Activated CD4-positive, alpha-beta T cell treated with anti-CD3 and anti-CD28 coated beads, Interleukin-2, amount 50 U/mL, for 16 hours (primary cell): ENCODE data around the gene CA5A.
"Not testable (repeated sequence)": the region's sequence is repeated elsewhere in the genome, so short reads cannot be mapped to it uniquely, and the experiment has no call there.

Experiments used
- DNase-seq: peaks from one replicate; pipeline ENCODE4 v3.0.0-alpha.2; 2020

The CA5A gene

DNA sequence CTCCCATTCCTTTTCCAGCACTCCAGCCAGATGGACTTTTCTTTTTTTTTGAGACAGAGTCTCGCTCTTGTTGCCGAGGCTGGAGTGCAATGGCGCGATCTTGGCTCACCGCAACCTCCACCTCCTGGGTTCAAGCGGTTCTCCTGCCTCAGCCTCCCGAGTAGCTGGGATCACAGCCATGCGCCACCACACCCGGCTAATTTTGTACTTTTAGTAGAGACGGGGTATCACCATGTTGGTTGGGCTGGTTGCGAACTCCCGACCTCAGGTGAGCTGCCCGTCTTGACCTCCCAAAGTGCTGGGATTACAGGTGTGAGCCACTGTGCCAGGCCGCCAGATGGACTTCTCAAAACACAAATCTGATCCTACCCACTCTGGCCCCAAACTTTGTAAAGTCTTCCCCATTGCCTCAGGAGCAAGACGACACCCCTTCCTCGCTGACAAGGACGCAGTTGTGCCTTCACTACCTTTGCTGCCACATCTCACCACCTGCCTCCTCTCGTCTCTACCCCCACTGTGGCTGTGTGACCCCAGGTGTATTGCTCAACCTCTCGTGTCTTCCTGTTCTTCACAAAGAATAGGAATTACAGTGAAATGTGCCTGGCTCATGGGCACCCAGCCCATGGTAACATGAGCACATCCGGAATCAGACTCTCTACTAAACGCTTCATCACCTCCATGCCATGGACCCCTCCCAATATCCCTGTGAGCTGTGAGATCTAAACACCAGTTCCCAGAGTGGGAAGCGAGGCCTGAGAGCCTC is 11.2 kb upstream of the CA5A start:
- DNase-seq: no peak

DNA sequence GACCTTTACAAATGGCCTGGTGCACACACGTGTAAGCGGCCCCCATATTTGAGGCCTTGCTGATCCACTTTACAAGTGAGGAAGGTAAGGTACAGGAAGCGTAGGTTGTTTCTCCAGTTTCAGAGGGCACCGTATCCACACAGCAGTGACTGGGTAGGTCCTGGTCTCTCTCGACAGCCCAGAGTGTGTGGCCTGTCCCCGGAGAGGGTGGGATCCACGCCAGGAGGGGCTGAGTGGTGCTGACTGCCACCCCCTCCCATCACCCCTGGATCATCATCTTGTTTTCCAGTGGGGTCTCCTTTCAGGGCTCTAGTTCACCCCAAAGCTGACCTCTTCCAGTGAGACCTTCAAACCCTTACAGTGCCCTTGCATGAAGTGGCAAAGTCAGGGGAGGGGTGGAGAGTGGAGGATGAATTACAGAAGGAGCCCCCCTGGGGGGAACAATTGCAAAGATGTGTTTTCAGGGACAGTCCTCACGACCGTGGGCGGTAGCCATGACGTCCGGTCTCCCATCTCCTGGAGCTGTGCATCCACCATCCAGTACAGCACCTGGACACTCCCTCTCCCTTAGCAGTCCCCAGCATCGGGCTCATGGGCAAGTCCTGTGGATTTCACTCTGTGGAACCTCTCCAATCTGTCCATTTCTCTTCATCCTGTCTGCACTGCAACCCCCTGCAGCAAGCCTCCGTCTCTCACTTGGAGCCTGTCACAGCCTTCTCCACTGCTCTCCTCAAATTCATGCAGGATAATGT is 10.4 kb upstream of the CA5A start:
- no peak for DNase-seq

DNA sequence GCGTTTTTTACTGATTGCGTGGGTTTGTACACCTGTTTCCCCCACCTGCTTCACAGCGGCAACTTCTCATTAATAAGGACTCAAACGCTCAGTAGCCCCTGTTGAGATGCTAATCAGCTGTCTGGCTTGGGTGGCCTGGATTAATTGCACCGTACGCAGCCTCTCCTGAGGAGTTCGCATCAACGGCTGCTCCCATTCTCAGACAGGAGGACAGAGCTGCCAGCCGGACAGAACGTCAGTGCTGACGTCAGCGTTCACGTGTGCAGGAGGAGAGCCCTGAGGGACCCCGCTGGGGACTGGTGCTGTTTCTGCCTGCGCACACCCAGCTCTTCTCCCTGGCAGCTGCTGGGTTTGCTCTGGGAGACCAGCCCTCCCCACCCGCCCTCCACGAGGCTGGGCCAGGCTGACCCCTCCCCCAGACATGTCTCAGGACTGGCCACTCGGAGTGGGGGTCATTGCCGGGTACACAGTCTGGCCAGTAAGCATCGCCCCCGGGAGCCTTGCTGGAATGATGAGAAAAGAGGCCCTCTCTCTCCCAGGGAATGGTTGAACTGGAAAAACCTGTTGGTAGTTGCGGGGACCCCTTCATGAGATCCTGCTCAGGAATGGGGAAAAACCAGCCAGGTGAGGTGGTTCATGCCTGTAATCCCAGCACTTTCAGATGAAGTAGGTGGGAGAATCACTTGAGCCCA is 9.2 kb upstream of the CA5A start:
- DNase-seq: no peak

DNA sequence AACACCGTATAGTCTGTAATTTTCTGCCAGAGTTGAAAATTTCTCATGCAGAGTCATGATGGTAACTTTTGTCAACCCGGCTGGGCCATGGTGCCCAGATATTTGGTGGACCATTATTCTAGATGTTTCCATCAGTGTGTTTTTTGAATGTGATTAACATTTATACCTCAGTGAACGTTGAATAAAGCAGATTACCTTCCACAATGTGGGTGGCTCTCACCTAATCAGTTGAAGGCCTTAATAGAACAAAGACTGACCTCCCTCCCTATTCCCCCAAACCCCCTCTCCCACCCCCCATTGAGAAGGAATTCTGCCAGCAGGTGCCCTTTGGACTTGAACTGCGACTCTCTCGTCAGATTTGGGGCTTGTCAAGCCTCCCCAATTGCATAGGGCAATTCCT is 6.4 kb upstream of the CA5A start:
- no peak for DNase-seq

DNA sequence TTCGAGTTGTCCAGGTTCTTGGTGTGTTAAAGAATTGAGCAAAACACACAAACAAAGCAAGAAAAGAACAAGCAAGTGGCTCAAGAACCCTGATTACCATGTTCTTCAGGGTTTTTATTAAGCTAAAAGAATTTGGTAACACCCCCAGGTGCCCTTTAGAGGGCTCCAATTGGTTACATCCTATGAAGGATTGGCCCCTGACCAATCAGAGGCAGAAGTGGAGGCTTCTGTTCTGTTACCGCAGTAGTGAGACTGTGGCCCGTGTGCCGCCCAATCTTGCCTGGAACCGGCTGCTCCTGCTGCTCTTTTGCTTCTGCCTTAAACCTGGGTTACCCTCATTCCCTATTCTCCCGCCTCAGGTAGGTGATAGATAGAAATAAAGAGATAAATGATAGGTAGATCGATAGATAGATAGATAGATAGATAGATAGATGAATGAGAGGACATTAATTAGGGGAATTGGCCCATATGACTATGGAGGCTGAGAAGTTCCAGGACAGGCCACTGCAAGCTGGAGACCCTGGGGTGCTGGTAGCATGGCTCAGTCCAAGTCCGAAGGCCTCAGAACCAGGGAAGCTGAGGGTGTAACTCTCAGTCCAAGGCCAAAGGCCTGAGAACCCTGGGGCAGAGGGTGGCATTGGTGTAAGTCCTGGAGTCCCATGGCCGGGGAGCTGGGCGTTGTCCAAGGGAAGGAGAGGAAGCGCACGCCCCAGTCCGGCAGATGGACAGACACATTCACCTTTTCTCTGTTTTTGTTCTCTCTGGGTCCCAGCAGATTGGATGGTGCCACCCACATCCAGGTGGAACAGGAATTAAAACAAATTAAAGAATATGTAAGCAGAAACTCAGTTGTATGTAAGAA is 3.5 kb upstream of the CA5A start:
- no peak for DNase-seq

DNA sequence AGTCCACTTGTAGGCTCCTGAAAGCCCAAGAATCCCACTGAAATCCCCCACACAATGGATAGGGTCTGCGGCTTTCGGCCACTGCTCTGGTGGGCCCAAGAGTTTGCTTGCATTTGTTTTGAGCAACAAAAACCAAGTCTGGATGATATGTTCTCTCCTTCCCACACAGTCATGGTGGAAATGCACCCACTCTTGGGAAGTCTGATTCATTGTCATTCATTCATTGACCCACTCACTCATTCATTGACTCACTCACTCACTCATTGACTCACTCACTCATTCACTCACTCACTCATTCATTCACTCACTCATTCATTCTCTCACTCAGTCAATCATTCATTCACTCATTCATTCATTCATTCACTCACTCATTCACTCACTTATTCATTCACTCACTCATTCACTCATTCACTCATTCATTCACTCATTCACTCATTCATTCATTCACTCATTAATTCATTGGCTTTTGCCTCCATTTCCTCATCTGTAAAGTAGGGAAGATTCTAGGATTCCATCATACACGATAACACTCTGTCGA is 2.2 kb upstream of the CA5A start:
- no peak for DNase-seq

DNA sequence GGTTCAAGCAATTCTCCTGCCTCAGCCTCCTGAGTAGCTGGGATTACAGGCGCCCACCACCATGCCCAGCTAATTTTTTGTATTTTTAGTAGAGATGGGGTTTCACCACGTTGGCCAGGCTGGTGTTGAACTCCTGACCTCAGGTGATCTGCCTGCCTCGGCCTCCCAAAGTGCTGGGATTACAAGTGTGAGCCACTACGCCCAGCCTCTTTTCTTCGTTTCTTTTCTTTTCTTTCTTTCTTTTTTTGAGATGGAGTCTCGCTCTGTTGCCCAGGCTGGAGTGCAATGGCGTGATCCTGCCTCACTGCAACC is 858 bp upstream of the CA5A start:
- not testable (repeated sequence) for DNase-seq

DNA sequence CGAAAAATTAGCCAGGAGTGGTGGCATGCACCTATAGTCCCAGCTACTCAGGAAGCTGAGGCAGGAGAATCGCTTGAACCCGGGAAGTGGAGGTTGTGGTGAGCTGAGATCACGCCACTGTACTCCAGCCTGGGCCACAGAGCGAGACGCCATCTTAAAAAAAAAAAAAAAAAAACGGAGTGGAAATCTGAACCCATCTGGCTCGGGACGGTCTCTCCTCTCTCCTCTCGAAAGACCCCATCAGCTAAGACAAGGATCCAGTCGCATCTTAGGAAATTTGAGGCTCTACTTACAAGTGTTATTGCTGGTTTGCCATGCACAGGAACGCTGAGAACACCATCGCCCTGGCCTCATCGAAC is 334 bp downstream of the CA5A start:
- not testable (repeated sequence) for DNase-seq

DNA sequence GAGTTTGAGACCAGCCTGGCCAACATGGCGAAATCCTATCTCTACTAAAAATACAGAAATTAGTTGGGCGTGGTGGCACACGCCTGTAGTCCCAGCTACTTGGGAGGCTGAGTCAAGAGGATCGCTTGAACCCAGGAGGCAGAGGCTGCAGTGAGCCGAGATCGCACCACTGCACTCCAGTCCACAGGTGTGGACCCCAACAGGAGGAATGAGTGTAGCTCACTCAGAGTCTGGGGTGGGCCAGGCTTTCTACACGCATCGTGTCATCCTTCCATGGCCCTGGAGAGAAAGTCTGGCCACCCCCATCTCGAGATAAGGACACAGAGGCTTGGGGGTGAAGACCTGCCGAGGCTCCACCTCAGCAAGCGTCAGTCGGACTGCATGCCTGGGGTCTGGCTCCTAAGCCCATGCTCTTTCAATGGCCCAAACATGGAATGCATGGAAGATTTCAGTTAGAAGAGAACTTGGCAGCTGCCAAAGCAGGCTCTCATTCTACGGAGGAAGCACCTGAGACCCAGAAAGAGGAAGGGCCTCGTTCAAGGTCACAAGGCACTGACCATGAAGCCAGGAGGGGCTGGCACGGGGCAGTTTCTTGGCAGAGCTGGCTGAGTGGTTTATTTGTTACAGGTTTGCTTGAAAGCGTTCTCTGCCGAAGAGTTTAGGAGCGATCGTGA is 1.4 kb downstream of the CA5A start:
- DNase-seq: not testable (repeated sequence)

DNA sequence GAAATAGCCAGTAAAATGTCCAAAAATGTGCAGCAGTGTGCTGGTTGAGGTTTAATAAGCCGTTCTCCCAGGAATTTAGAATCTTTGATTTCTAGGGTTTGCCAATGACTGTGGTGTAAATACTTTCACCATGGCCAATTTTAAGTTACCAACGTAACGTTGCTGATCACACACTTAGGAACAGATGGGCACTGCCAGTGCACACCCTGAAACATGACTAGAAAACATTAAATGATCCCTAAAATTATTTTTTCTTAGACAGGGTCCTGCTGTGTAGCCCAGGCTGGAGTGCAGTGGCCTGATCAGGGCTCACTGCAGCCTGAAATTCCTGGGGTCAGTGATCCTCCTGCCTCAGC is 3.2 kb downstream of the CA5A start:
- no peak for DNase-seq

DNA sequence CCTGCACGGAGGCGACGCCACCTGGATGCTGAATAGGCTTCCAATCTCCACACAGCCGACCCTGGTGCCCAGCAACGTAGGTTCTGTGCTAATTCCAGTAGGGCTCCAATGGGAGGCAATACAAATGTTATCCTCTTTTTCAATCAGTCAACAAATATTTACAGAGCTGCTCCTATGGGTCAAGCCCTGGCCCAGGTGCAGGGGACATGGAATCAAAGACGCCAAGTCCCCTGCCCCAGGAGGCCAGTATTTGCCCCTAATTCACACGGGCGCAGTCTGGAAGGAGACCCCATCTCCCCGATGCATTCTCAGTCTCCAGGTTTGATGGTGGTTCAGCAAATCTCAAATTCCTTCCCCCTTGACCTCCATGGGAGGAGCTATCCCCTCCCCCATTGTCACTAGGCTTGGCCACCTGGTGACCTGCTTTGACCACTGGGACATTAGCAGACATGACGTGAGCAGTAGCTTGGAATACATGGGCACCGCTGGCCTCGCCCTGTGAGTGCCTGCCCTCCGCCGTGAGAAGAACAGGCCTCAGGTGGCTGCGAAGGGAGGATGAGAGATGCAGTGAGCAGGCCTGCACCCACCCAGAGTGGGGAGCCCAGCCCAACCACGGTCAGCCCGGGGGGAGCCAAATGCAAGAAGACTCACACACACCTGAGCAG is 3.7 kb downstream of the CA5A start:
- not testable (repeated sequence) for DNase-seq

DNA sequence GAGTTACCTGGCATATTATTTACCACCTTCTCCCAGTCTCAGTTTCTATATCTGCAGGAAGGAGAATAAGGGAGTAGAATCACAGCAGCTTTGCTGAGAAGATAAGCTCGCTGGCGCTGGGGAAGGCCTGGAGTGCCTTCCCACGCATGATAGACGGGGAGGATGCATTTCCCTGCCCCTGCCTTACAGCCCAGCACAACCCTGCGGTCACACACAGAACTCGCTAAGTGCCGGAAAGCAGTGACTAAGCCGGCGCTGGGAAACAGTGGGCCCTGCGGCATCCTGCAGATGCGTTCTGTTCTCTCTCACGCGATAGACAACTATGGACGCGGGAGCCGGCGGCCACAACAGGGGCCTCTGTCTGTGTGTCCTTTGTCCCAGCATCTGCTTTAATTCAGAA is 4.8 kb downstream of the CA5A start:
- DNase-seq: peak; percentile 30

DNA sequence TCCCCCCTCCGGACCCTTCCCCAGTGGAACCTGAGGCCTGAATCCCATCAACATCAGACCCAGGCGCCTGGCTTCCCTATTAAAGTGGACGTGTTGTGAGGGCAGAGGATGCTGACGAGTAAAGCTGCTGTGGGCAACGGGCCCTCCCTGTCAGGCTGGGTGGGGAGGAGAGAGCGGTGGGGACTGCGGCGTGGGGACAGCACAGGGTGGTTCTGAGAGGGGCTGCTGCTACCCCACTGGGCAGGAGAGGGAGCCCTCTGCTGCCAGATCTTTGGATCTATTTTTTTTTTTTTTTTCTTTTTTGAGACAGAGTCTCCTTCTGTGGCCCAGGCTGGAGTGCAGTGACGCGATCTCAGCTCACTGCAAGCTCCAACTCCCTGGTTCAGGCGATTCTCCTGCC is 5.9 kb downstream of the CA5A start:
- no peak for DNase-seq

DNA sequence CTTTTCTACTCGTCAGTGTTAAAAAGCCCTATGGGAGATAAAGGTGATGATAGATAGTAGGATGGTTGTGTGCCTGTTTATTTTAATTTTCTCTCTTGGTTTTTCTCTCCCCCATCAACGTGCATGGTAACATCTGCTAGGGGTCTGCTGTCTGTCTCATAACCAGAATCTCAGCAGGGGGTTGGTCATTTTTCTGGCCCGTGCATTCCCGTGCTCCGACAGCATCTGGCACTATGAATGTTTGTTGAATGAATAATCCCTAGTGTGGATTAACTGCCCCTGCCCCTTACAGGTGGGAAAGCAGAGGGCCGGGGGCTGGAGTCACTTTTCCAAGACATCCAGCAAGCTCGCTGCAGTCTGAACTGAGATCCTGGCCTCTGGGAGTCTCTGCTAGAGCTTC is 6.3 kb downstream of the CA5A start:
- DNase-seq: no peak

DNA sequence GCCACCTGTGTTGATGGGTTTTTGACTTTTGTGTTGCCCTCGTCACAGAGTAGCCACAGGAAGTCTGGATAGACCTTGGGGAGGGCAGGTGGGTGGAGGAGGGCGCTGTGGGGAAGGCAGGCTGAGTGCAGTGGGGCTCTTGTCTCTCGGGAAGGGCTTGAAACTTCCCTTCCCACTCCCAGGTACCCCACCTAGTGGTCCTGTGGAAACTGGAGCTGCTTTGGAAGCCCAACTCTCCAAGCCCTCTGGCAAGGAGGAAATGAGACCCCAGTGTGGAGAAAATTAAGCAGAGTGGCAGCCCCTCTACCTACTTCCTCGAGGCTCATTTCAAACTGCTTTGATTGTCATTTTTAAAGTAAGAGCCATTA is 9.2 kb downstream of the CA5A start:
- DNase-seq: no peak

DNA sequence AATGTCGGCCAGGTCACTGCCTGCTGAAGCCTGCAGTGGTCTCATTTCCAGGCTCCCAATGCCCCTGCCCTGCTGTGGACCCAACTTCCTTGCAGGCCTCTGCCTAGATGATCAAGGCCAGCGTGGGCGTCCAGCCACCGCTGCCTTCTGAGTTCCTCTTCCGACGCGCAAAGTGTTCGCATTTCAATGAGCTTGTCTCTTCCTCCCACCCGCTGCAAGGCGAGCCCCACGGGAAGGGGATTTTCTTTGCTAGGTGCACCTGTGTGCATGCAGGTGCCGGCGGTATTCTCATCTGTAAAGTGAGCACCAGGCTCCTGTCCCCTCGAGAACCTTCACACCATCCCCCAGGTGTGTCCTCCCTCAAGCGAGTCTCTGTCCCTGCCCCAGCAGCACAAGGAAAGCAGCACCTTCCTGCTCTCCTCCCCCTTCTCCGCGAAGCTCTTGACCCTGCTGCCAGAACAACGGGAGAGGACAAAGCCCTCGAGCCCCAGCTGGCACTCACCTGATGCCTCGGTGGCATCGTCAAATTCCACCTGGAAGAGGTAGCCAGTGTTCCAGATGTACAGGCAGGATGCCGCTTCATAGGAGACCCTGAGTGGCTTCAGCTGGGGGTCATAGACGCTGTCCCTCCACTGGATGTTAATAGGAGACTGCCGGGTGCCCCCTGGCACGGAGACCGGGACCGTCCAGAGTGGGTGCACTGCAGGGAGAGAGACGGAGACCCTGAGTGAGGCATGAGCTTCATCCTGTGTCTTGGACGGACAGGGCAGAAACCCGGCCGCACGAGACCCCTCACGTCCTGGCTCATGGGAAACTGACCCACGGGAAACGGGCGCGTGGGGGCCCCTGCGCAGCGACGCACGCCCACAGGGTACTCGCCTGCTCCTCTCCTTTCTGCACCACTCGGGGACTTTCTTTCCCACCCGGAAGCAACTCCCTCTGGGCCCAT is 9.8 kb downstream of the CA5A start:
- DNase-seq: no peak

DNA sequence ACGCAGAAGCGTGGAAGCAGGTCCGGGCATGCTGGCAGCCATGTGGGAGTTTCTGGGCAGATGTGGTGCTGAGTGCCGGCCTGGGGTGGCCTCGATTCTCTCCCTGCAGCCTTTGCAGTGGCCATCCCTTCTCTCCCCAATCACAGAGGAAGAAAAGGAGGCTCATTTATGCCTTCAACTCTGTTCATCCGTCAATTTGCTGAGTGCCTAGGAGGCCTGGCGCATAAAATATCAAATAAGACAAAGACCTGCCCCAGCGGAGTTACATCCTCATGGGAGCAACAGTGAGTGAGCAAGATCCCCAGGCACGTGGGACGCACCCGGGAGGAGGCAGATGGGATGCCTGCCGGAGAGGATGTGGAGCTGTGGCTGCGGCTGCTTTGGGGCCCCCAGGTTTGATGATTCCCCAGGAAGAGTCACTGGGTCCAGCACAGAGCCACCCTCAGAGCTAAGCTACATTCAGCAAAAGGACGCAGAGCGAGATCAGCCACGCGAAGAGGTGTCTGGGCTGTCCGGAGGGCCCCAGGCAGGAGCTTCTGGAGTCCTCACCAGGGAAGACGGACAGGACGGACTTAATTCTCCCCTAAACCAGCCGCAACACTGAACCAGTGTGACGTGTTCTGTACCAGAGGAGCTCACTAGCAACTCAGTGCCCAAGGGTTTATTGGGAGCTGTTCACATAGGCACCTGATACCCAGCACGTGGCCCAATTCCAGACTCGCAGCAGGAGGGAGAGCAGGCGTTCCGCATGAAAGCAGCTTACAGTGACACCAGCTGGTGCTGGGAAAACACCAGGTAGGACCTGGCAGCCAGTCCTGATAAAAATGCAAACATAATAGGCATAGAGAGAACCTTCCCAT is 11.3 kb downstream of the CA5A start:
- DNase-seq: no peak

DNA sequence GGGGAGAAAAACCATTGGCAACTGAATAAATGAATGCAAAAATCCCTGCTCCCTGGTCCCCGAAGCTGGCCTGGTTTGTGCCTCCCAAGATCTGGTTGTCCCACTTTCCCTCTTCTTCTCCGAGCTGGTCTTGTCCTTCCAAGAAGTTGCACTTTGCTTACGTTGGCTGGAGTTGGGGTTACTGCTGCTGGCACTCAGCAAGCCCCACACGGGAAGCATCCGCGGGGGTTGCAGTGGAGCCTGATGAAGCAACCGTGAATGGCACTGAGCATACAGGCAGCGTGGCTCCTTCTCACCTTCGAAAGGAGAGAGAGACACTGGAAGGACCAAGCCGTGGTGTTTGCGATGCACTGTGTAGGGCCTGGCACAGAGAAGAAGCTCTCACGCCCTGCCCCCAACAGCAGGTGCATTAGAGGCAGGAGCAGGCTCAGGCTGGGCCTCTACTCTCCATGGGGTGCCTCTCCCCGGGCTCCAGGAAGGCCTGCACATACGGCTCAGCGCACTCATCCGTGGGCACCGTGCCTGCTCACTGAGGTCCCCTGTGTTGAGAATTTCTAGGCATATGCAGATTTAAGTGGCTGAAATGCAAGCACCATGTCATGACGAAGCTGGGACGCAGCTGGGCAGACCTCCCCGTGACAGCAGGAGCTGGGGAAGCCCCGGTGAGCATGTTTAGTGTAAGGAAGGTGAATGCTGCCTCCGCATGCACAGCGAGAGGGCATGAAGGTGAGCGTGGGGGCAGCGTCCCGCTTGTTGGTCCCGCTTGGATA is 12.1 kb downstream of the CA5A start:
- no peak for DNase-seq
